Testis (tissue), 3 donors: Measurements from ENCODE around the gene UBE4A. TPM values are rescaled to one million over a fixed set of nuclear protein-coding genes. Genes with fewer than 3 reads are reported as not detected.

Experiments used
- DNase-seq: peaks from one replicate; pipeline ENCODE4 v3.0.0-alpha.2; 2019
- H3K27ac ChIP-seq, 2 donors: fragments of 200-600 bp; sonication (generic); one replicate each; pipeline ENCODE4 v1.5.1; 2019
- H3K27me3 ChIP-seq: fragments of 200-600 bp; sonication (generic); one replicate; pipeline ENCODE4 v1.5.1; 2019
- H3K36me3 ChIP-seq: fragments of 200-600 bp; sonication (generic); one replicate; pipeline ENCODE4 v1.5.1; 2017; ENCODE audit warnings: low read depth; ENCODE audit errors: missing control alignments
- H3K4me1 ChIP-seq: fragments of 200-600 bp; sonication (generic); one replicate; pipeline ENCODE4 v1.5.1; 2019
- H3K4me3 ChIP-seq, 2 donors: fragments of 200-600 bp; sonication (generic); one replicate each; pipeline ENCODE4 v1.5.1; 2017 to 2019
- H3K9me3 ChIP-seq: fragments of 200-600 bp; sonication (generic); one replicate; pipeline ENCODE4 v1.5.1; 2017
- CTCF ChIP-seq, 3 experiments: fragments of 450-650 bp in 2 of 3; fragments of 200-600 bp in 1 of 3; sonication (generic) in 1 of 3; IDR thresholded peaks; one replicate each; pipeline ENCODE4 v1.5.1; 2016 to 2019; ENCODE audit warnings: antibody characterized with exemption in 3 of 3, mild to moderate bottlenecking in 2 of 3, moderate library complexity in 1 of 3
- POLR2A ChIP-seq: fragments of 450-650 bp; IDR thresholded peaks from one replicate; pipeline ENCODE4 v1.6.1; 2017; ENCODE audit warnings: antibody characterized with exemption, mild to moderate bottlenecking, moderate library complexity
- WGBS, 2 donors: methylation state at CpG; one replicate each; pipeline ENCODE4 v1.1.5; 2018; 5-methylcytosine and 5-hydroxymethylcytosine counted together
- intact Hi-C: fragments of 100-400 bp; cut with DNase I; formaldehyde crosslinking; loops from one replicate; pipeline ENCODE4 v1.15.1; 2023; ENCODE audit warnings: low total_unique reads
- polyA plus RNA-seq: library from polyadenylated mRNA; stranded (reverse); fragments of 350-450 nt; fragmentation: Illumina TruSeq; extraction: RNeasy Lipid Tissue Mini Kit (QIAGEN cat#74804); gene quantifications from one replicate; pipeline ENCODE4 v1.2.3, GENCODE V29; 2014; ENCODE audit warnings: low read depth, low replicate concordance; ENCODE audit not compliant: insufficient read depth
- total RNA-seq, 2 donors: library from RNA; depleted of rRNA; stranded (reverse); fragments of >200 nt; gene quantifications; one replicate each; pipeline ENCODE4 v1.2.3, GENCODE V29; 2016

The UBE4A gene
- total and polyA plus RNA-seq, 3 donors from 2014 or later = 36.6 to 58.4 (median 54.8) TPM

- no peak for DNase-seq
- Histone ChIP-seq H3K36me3 (no peaks in the 10 kb centered on the region), H3K4me3 (no peak overlapping the region), H3K27ac (no peak overlapping the region), H3K4me1 (no peaks in the 10 kb centered on the region), H3K9me3 (no peaks in the 10 kb centered on the region), H3K27me3 (no peaks in the 10 kb centered on the region)
- 77 to 84% methylated on average over 3 of the region's 3 CpGs for WGBS, 2 donors
- intact Hi-C loops = no loop called here
- TF ChIP-seq POLR2A (no peak), CTCF (IDR thresholded peaks at IDR 0.05) (no peak)
Measured at GRCh38 chr11:118374729-118375128, 15.3 kb downstream of the UBE4A start.

GRCh38 chr11:118375978-118376377 lies 16.6 kb downstream of the UBE4A start:
- H3K4me3 ChIP-seq = no peak overlapping the region
- intact Hi-C loops = no loop called here
- H3K27me3 ChIP-seq = no peaks in the 10 kb centered on the region
- H3K36me3 ChIP-seq = no peaks in the 10 kb centered on the region
- H3K27ac ChIP-seq = no peak overlapping the region
- no peaks in the 10 kb centered on the region for H3K9me3 ChIP-seq
- no peak for DNase-seq
- no peak for TF ChIP-seq POLR2A
- no peak for TF ChIP-seq CTCF (IDR thresholded peaks at IDR 0.05)
- H3K4me1 ChIP-seq = no peaks in the 10 kb centered on the region

GRCh38 chr11:118379497-118379896 lies 20.1 kb downstream of the UBE4A start:
- no peak for DNase-seq
- 93 to 94% methylated on average over 4 of the region's 4 CpGs for WGBS, 2 donors
- Histone ChIP-seq H3K36me3 (no peaks in the 10 kb centered on the region), H3K9me3 (no peaks in the 10 kb centered on the region), H3K27ac (no peak overlapping the region), H3K27me3 (no peaks in the 10 kb centered on the region), H3K4me1 (no peaks in the 10 kb centered on the region), H3K4me3 (no peak overlapping the region)
- TF ChIP-seq POLR2A (no peak), CTCF (IDR thresholded peaks at IDR 0.05) (no peak)
- intact Hi-C loops = no loop called here

DNA sequence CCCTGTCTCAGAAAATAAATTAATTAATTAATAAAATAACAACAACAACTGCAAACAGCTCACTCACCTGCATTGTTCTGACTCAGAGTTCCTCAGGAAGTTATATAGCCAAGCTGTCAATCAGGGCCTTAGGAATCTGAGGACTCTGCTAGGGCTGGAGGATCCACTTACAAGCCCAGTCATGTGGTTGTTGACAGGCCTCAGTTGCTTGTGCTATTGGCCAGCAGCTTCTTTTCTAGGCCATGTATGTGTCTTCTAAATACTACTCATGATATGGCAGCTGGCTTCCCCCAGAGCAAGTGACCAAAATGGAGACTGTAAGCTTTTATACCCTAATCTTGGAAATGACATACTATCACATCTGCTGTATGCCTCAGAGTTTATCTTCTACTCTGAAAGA lies 21.2 kb downstream of the UBE4A start:
- no peaks in the 10 kb centered on the region for H3K27me3 ChIP-seq
- intact Hi-C loops = no loop called here
- no peak for DNase-seq

More for the DNA sequence above, 21.2 kb downstream of the UBE4A start:
- H3K4me1 ChIP-seq = no peaks in the 10 kb centered on the region
- no peak overlapping the region for H3K27ac ChIP-seq
- H3K36me3 ChIP-seq = no peaks in the 10 kb centered on the region
- no peaks in the 10 kb centered on the region for H3K9me3 ChIP-seq
- TF ChIP-seq CTCF (IDR thresholded peaks at IDR 0.05) (no peak), POLR2A (no peak)
- H3K4me3 ChIP-seq = no peak overlapping the region
